Breast epithelium (tissue), 4 donors: ENCODE results near the gene MLXIP. TPM values are rescaled to one million over a fixed set of nuclear protein-coding genes. Genes with fewer than 3 reads are reported as not detected.

Experiments used
- DNase-seq, 2 donors: peaks; one replicate each; pipeline ENCODE4 v3.0.0-alpha.2; 2019; ENCODE audit warnings: low spot score in 2 of 2
- H3K27ac ChIP-seq, 2 donors: fragments of 200-600 bp; sonication (generic) in 1 of 2; one replicate each; pipeline ENCODE4 v1.5.1; 2016 to 2019; ENCODE audit warnings: mild to moderate bottlenecking in 1 of 2
- H3K27me3 ChIP-seq, 2 donors: fragments of 200-600 bp; sonication (generic) in 1 of 2; one replicate each; pipeline versions ENCODE4 v1.5.1 to v1.6.0; 2017 to 2019; ENCODE audit warnings: control low read depth in 1 of 2, mild to moderate bottlenecking in 1 of 2
- H3K36me3 ChIP-seq: fragments of 200-600 bp; one replicate; pipeline ENCODE4 v1.5.1; 2019
- H3K4me1 ChIP-seq, 2 donors: fragments of 200-600 bp; sonication (generic); one replicate each; pipeline ENCODE4 v1.5.1; 2016 to 2019; ENCODE audit warnings: control low read depth in 1 of 2
- H3K4me3 ChIP-seq, 3 donors: fragments of 200-600 bp; sonication (generic); 1 replicate in 2 of 3; 2 replicates in 1 of 3; pipeline ENCODE4 v1.5.1; 2016 to 2019; ENCODE audit warnings: mild to moderate bottlenecking in 3 of 3, moderate library complexity in 2 of 3
- H3K9me3 ChIP-seq, 2 donors: fragments of 200-600 bp; sonication (generic) in 1 of 2; one replicate each; pipeline ENCODE4 v1.5.1; 2016 to 2019; ENCODE audit warnings: control low read depth in 1 of 2
- CTCF ChIP-seq, 3 donors: fragments of 450-650 bp; IDR thresholded peaks; one replicate each; pipeline ENCODE4 v1.5.1; 2016 to 2017; ENCODE audit warnings: antibody characterized with exemption in 3 of 3, mild to moderate bottlenecking in 3 of 3, moderate library complexity in 3 of 3
- POLR2A ChIP-seq: fragments of 450-650 bp; IDR thresholded peaks from one replicate; pipeline ENCODE4 v1.6.1; 2016; ENCODE audit warnings: antibody characterized with exemption, mild to moderate bottlenecking, moderate library complexity
- POLR2AphosphoS5 ChIP-seq, 3 donors: sonication (generic); formaldehyde crosslinking; IDR thresholded peaks; one replicate each; pipeline ENCODE4 v1.6.1; 2017; ENCODE audit warnings: antibody characterized with exemption in 3 of 3
- intact Hi-C: fragments of 100-400 bp; cut with DNase I; formaldehyde crosslinking; loops from one replicate; pipeline ENCODE4 v1.15.1; 2023; ENCODE audit warnings: low total_unique reads
- total RNA-seq, 3 donors: library from RNA; depleted of rRNA; stranded (reverse); fragments of >200 nt; gene quantifications; one replicate each; pipeline ENCODE4 v1.1.0, GENCODE V29; 2016

MLXIP gene
- total RNA-seq, 3 donors from 2014 or later, result 21.1 to 31.1 (median 28.2) TPM

- peak overlapping the region; percentile 79 to 93 for H3K27ac ChIP-seq
- H3K4me1 ChIP-seq, result peaks cover 8 to 10% of the 10 kb centered on the region in 2 donors
- H3K9me3 ChIP-seq, result no peaks in the 10 kb centered on the region
- H3K36me3 ChIP-seq, result no peaks in the 10 kb centered on the region
- intact Hi-C loops, result no loop called here
- no peaks in the 10 kb centered on the region for H3K27me3 ChIP-seq
- TF ChIP-seq CTCF (IDR thresholded peaks at IDR 0.05) (no peak), POLR2A (no peak), POLR2AphosphoS5 (IDR thresholded peaks at IDR 0.05) (no peak)
- H3K4me3 ChIP-seq, result peak overlapping the region; percentile 78 to 93 (median 86)
- no peak for DNase-seq
Measured at GRCh38 chr12:122079532-122080081, 1.1 kb downstream of the MLXIP start.

DNA sequence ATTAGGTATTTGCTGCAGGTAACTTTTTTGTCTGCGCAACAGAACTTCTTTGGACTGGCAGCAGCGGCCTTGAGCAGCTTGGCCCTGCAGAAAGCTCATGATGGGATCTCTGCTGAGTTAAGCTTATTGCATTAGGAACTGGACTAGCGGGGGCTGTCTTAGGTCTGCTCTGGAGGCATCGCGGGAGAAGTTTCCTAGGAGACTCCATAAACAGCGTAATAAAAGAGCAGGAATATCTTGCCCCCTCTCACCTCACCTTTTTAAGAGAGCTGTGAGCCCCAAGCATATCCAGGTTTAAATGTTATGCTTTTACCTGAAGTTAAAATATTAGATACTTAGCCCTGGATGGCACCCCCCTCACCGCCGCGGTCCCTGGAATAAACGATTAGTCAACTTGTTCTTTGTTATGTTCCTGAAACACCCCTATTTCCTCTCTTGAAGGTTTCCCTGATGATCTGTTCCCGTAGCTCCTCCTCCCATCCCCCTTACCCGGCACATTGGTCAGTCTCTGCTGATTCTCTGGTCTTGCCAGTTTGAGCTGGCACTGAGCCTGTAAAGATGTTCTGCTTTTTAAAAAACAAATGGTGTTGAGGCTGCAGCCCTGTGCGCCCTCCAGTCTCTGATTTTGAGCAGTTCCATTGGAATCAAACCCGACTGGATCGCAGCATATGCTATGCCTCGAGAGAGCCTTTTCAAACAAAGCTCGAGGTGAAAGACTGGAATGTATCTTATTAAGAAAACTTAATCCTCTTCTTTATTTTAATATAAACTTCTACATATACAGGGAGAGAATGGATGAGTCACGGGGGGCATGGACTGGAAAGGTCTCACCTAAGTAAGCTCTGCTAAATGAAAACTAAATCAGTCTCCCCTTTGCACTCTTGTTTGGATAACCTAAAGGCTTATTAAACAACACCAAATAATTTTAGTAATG, 1.9 kb downstream of the MLXIP start:
- Histone ChIP-seq H3K36me3 (no peaks in the 10 kb centered on the region), H3K27ac (peak overlapping the region; percentile 79 to 93), H3K9me3 (no peaks in the 10 kb centered on the region), H3K4me1 (peaks cover 8 to 10% of the 10 kb centered on the region in 2 donors), H3K4me3 (peak overlapping the region; percentile 78 to 93 (median 86)), H3K27me3 (no peaks in the 10 kb centered on the region)
- no peak for DNase-seq
- intact Hi-C loops, result no loop called here
- TF ChIP-seq CTCF (IDR thresholded peaks at IDR 0.05), result no peak
- TF ChIP-seq POLR2AphosphoS5 (IDR thresholded peaks at IDR 0.05), result peak in 1 of 3 donors; percentile 25
- peak; percentile 20 for TF ChIP-seq POLR2A

- TF ChIP-seq POLR2A, result no peak
- TF ChIP-seq POLR2AphosphoS5 (IDR thresholded peaks at IDR 0.05), result peak in 1 of 3 donors; percentile 19
- TF ChIP-seq CTCF (IDR thresholded peaks at IDR 0.05), result no peak
- Histone ChIP-seq H3K9me3 (no peaks in the 10 kb centered on the region), H3K27me3 (no peaks in the 10 kb centered on the region), H3K4me3 (peak overlapping the region; percentile 78 to 93 (median 86)), H3K27ac (peak overlapping the region; percentile 76 to 78), H3K36me3 (no peaks in the 10 kb centered on the region), H3K4me1 (peaks cover 8 to 10% of the 10 kb centered on the region in 2 donors)
- intact Hi-C loops, result no loop called here
- DNase-seq, result no peak
Measured at GRCh38 chr12:122081083-122081696, 2.6 kb downstream of the MLXIP start.

GRCh38 chr12:122081697-122082221, 3.2 kb downstream of the MLXIP start:
- H3K4me1 ChIP-seq, result peaks cover 8 to 10% of the 10 kb centered on the region in 2 donors
- intact Hi-C loops, result no loop called here
- H3K4me3 ChIP-seq, result peak overlapping the region; percentile 78 to 93 (median 86)
- TF ChIP-seq POLR2A (no peak), CTCF (IDR thresholded peaks at IDR 0.05) (no peak), POLR2AphosphoS5 (IDR thresholded peaks at IDR 0.05) (no peak)
- H3K36me3 ChIP-seq, result no peaks in the 10 kb centered on the region
- H3K9me3 ChIP-seq, result no peaks in the 10 kb centered on the region
- no peaks in the 10 kb centered on the region for H3K27me3 ChIP-seq
- DNase-seq, result no peak
- H3K27ac ChIP-seq, result peak overlapping the region; percentile 76 to 78
